HCT116 (cell line): ENCODE measurements around the gene SORL1. TPM values are rescaled to one million over a fixed set of nuclear protein-coding genes. Genes with fewer than 3 reads are reported as not detected.

Source experiments
- ATAC-seq: fragments of 200-7000 bp; cut with Tn5 transposase; 2 replicates; pipeline ENCODE4 v1.9.1; 2020; ENCODE audit warnings: mild to moderate bottlenecking, moderate library complexity
- BruUV-seq: library from RNA; stranded (reverse); fragments of 400-500 nt; replicated peaks from 2 replicates; lab custom pipeline; 2021; lab: Mats Ljungman, UMichigan
- CTCF ChIA-PET: fragments of 300-600 bp; sonication (Branson Sonifier 250); formaldehyde crosslinking; loops from one replicate; lab custom pipeline; 2021; ENCODE audit warnings: antibody characterized with exemption; lab: Charles Lee
- POLR2A ChIA-PET: fragments of 300-600, 350-600 bp; sonication (Branson Sonifier 250); formaldehyde crosslinking; loops from one replicate; lab custom pipeline; 2021; ENCODE audit warnings: antibody characterized with exemption; lab: Charles Lee
- RAD21 ChIA-PET, 2 experiments: fragments of 300-600 bp; sonication (Branson Sonifier 250); formaldehyde crosslinking; loops; one replicate each; lab custom pipeline; 2023; ENCODE audit warnings: low total read pairs in 2 of 2; ENCODE audit not compliant: uncharacterized antibody in 2 of 2, unreplicated experiment in 2 of 2, low non-redundant PET in 1 of 2; lab: Charles Lee
- DNase-seq: peaks from one replicate; pipeline ENCODE4 v3.0.0-alpha.2; 2010; ENCODE audit warnings: low read depth, low spot score
- H2AFZ ChIP-seq: fragments of 200-600 bp; shearing (Covaris generic), sonication (generic); 2 replicates; pipeline ENCODE4 v1.6.1; 2017; ENCODE audit warnings: low read depth, mixed run types, mixed read lengths, antibody characterized with exemption, low read length; ENCODE audit not compliant: poor library complexity, severe bottlenecking
- H3K27ac ChIP-seq: 2 replicates; pipeline ENCODE4 v1.5.1; 2012; ENCODE audit warnings: low read depth, low read length
- H3K27me3 ChIP-seq: fragments of 200-600 bp; sonication (generic); 2 replicates; pipeline ENCODE4 v1.6.1; 2016; ENCODE audit warnings: mixed run types, low read length, mixed read lengths; ENCODE audit not compliant: insufficient read depth
- H3K36me3 ChIP-seq, 2 experiments: fragments of 200-500 bp in 1 of 2; fragments of 200-600 bp in 1 of 2; sonication (Bioruptor generic) in 1 of 2; sonication (generic) in 1 of 2; 2 replicates each; pipeline versions ENCODE4 v1.5.1 to v1.6.1; 2014 to 2016; ENCODE audit warnings: low read length in 2 of 2, inconsistent platforms in 1 of 2, mixed read lengths in 1 of 2, mixed run types in 1 of 2; ENCODE audit not compliant: insufficient read depth in 2 of 2, control insufficient read depth in 1 of 2
- H3K4me1 ChIP-seq, 2 experiments: fragments of 200-600 bp in 1 of 2; sonication (generic) in 1 of 2; 2 replicates each; pipeline versions ENCODE4 v1.5.1 to v1.6.1; 2012 to 2017; ENCODE audit warnings: low read length in 2 of 2, inconsistent platforms in 1 of 2, mild to moderate bottlenecking in 1 of 2, mixed read lengths in 1 of 2, mixed run types in 1 of 2, moderate library complexity in 1 of 2; ENCODE audit not compliant: insufficient read depth in 2 of 2, control insufficient read depth in 1 of 2
- H3K4me2 ChIP-seq: fragments of 200-600 bp; sonication (generic); 2 replicates; pipeline ENCODE4 v1.6.1; 2017; ENCODE audit warnings: mixed run types, low read length, mixed read lengths
- H3K4me3 ChIP-seq, 2 experiments: fragments of 200-600 bp in 1 of 2; sonication (generic) in 1 of 2; replicated peaks in 1 of 2; 2 replicates each; pipeline ENCODE4 v1.5.1; 2011 to 2016; ENCODE audit warnings: low read length in 2 of 2, control low read depth in 1 of 2, low read depth in 1 of 2, mild to moderate bottlenecking in 1 of 2, mixed read lengths in 1 of 2, mixed run types in 1 of 2
- H3K79me2 ChIP-seq: fragments of 200-600 bp; sonication (generic); 2 replicates; pipeline ENCODE4 v1.6.1; 2017; ENCODE audit warnings: mild to moderate bottlenecking, mixed run types, low read length, moderate library complexity, mixed read lengths; ENCODE audit not compliant: insufficient read depth
- H3K9ac ChIP-seq: fragments of 200-600 bp; sonication (generic); 2 replicates; pipeline ENCODE4 v1.6.1; 2016; ENCODE audit warnings: low read length, mixed read lengths
- H3K9me2 ChIP-seq: fragments of 200-600 bp; sonication (generic), shearing (Covaris generic); 2 replicates; pipeline ENCODE4 v1.6.1; 2017; ENCODE audit warnings: mixed run types, mild to moderate bottlenecking, moderate library complexity; ENCODE audit not compliant: insufficient read depth
- H3K9me3 ChIP-seq, 2 experiments: fragments of 200-500 bp in 1 of 2; fragments of 200-600 bp in 1 of 2; sonication (Bioruptor generic) in 1 of 2; sonication (generic) in 1 of 2; 2 replicates each; pipeline ENCODE4 v1.6.1; 2014 to 2017; ENCODE audit warnings: low read length in 2 of 2, mixed read lengths in 2 of 2, inconsistent platforms in 1 of 2, low read depth in 1 of 2, mild to moderate bottlenecking in 1 of 2, mixed run types in 1 of 2, moderate library complexity in 1 of 2; ENCODE audit not compliant: control insufficient read depth in 1 of 2, insufficient read depth in 1 of 2
- H4K20me1 ChIP-seq: fragments of 200-600 bp; sonication (generic), shearing (Covaris generic); 2 replicates; pipeline ENCODE4 v1.6.1; 2017; ENCODE audit warnings: mixed run types, mild to moderate bottlenecking, moderate library complexity; ENCODE audit not compliant: insufficient read depth
- CBX3 ChIP-seq: IDR thresholded peaks from 2 replicates; pipeline ENCODE4 v1.6.1; 2012; ENCODE audit warnings: low read depth
- EGR1 ChIP-seq: IDR thresholded peaks from 2 replicates; pipeline ENCODE4 v1.6.1; 2012; ENCODE audit warnings: low read depth
- ELF1 ChIP-seq: IDR thresholded peaks from 2 replicates; pipeline ENCODE4 v1.6.1; 2012; ENCODE audit warnings: low read depth, borderline replicate concordance
- EZH2 ChIP-seq: fragments of 200-600 bp; sonication (generic); IDR thresholded peaks from 2 replicates; pipeline ENCODE4 v1.6.1; 2017; ENCODE audit warnings: antibody characterized with exemption, mixed run types
- FOSL1 ChIP-seq: IDR thresholded peaks from 2 replicates; pipeline ENCODE4 v1.6.1; 2012; ENCODE audit warnings: low read depth
- JUND ChIP-seq: IDR thresholded peaks from 2 replicates; pipeline ENCODE4 v1.6.1; 2012
- POLR2AphosphoS5 ChIP-seq: IDR thresholded peaks from 2 replicates; pipeline ENCODE4 v1.6.1; 2011; ENCODE audit warnings: mild to moderate bottlenecking, low read depth, low read length, moderate library complexity
- RAD21 ChIP-seq: IDR thresholded peaks from 2 replicates; pipeline ENCODE4 v1.6.1; 2012; ENCODE audit warnings: low read depth, mild to moderate bottlenecking
- SIN3A ChIP-seq: IDR thresholded peaks from 2 replicates; pipeline ENCODE4 v1.6.1; 2012; ENCODE audit warnings: low read depth
- SP1 ChIP-seq: IDR thresholded peaks from 2 replicates; pipeline ENCODE4 v1.6.1; 2012; ENCODE audit warnings: low read depth
- YY1 ChIP-seq: IDR thresholded peaks from 2 replicates; pipeline ENCODE4 v1.6.1; 2011; ENCODE audit warnings: low read length, low read depth, moderate library complexity, mild to moderate bottlenecking; ENCODE audit not compliant: insufficient replicate concordance; ENCODE audit errors: extremely low read depth
- ZNF274 ChIP-seq: fragments of 200-500 bp; sonication (Bioruptor generic); IDR thresholded peaks from 2 replicates; pipeline ENCODE4 v1.6.1; 2014; ENCODE audit warnings: mild to moderate bottlenecking, low read depth, low read length, inconsistent platforms
- intact Hi-C: fragments of 100-400 bp; cut with micrococcal nuclease; formaldehyde crosslinking; loops from 2 replicates; pipeline ENCODE4 v1.10.0; 2022
- total RNA-seq: library from RNA; stranded (reverse); gene quantifications from one replicate; pipeline ENCODE4 v1.2.1, GENCODE V29; 2021; ENCODE audit not compliant: unreplicated experiment
- TF ChIP-seq, protein P1 (sequence below): IDR thresholded peaks from 2 replicates; pipeline ENCODE4 v1.6.1; 2011; ENCODE audit warnings: mild to moderate bottlenecking, low read length, moderate library complexity; ENCODE audit not compliant: insufficient replicate concordance; ENCODE audit errors: extremely low read depth
- TF ChIP-seq, protein P2 (sequence below), 3 experiments: fragments of 200-600 bp in 1 of 3; sonication (generic) in 1 of 3; IDR thresholded peaks in 2 of 3; conservative IDR thresholded peaks in 1 of 3; 2 replicates each; pipeline ENCODE4 v1.5.1; 2012 to 2017; ENCODE audit warnings: low read depth in 2 of 3, low read length in 2 of 3, antibody characterized with exemption in 1 of 3, borderline replicate concordance in 1 of 3, control low read depth in 1 of 3, mild to moderate bottlenecking in 1 of 3, mixed read lengths in 1 of 3, mixed run types in 1 of 3, moderate library complexity in 1 of 3; ENCODE audit not compliant: insufficient read depth in 1 of 3
- TF ChIP-seq, protein P3 (sequence below): IDR thresholded peaks from 2 replicates; pipeline ENCODE4 v1.6.1; 2012; ENCODE audit warnings: low read depth
- TF ChIP-seq, protein P4 (sequence below): IDR thresholded peaks from 2 replicates; pipeline ENCODE4 v1.6.1; 2012
- TF ChIP-seq, protein P5 (sequence below): IDR thresholded peaks from 2 replicates; pipeline ENCODE4 v1.6.1; 2012

SORL1 gene
- total RNA-seq, 1 experiment from 2014 or later = 17.4 TPM

DNA sequence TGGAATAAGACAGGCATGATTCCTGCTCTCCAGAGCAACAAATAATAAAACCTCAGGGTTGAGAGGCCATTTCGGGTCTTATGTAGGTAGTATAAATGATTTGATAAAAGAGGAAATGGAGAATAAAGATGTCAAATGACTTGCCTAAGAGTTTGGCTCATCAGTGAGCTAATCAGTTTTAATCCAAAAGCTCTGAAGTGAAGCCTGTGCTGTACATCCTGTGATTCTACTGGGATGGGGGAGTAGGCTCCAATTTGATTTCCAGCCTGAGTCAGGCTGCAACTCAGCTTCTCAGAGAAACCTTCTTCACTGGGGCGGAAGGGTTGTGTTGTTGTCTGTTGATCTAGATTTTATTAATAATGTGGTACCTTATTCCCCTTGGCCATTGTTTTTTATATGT lies 192.9 kb downstream of the SORL1 start:
- POLR2A ChIA-PET = no interaction called here
- Histone ChIP-seq H3K4me2 (no peak overlapping the region), H3K4me1 (peaks cover 0 to 9% of the 10 kb centered on the region in 2 experiments; a peak in 1 of 4 replicates), H3K9ac (no peak overlapping the region), H4K20me1 (no peaks in the 10 kb centered on the region), H2AFZ (no peak overlapping the region), H3K79me2 (no peaks in the 10 kb centered on the region), H3K9me3 (no peaks in the 10 kb centered on the region), H3K27ac (no peak overlapping the region), H3K27me3 (no peaks in the 10 kb centered on the region), H3K4me3 (no peak overlapping the region), H3K9me2 (no peaks in the 10 kb centered on the region), H3K36me3 (no peaks in the 10 kb centered on the region)
- ATAC-seq (no peak), DNase-seq (no peak)
- CTCF ChIA-PET = interaction anchor here (2.5 kb wide), 1 partner anchor 10 kb away, joined by 7 read pairs; no protein-coding TSS in a partner anchor
- RAD21 ChIA-PET = no interaction called here
- BruUV-seq = no TSS peak
- TF ChIP-seq JUND = no peak
- TF ChIP-seq, protein P1, sequence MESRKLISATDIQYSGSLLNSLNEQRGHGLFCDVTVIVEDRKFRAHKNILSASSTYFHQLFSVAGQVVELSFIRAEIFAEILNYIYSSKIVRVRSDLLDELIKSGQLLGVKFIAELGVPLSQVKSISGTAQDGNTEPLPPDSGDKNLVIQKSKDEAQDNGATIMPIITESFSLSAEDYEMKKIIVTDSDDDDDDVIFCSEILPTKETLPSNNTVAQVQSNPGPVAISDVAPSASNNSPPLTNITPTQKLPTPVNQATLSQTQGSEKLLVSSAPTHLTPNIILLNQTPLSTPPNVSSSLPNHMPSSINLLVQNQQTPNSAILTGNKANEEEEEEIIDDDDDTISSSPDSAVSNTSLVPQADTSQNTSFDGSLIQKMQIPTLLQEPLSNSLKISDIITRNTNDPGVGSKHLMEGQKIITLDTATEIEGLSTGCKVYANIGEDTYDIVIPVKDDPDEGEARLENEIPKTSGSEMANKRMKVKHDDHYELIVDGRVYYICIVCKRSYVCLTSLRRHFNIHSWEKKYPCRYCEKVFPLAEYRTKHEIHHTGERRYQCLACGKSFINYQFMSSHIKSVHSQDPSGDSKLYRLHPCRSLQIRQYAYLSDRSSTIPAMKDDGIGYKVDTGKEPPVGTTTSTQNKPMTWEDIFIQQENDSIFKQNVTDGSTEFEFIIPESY = no peak
- no peak for TF ChIP-seq ZNF274
- no peak for TF ChIP-seq FOSL1
- TF ChIP-seq, protein P2, sequence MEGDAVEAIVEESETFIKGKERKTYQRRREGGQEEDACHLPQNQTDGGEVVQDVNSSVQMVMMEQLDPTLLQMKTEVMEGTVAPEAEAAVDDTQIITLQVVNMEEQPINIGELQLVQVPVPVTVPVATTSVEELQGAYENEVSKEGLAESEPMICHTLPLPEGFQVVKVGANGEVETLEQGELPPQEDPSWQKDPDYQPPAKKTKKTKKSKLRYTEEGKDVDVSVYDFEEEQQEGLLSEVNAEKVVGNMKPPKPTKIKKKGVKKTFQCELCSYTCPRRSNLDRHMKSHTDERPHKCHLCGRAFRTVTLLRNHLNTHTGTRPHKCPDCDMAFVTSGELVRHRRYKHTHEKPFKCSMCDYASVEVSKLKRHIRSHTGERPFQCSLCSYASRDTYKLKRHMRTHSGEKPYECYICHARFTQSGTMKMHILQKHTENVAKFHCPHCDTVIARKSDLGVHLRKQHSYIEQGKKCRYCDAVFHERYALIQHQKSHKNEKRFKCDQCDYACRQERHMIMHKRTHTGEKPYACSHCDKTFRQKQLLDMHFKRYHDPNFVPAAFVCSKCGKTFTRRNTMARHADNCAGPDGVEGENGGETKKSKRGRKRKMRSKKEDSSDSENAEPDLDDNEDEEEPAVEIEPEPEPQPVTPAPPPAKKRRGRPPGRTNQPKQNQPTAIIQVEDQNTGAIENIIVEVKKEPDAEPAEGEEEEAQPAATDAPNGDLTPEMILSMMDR (IDR thresholded peaks at IDR 0.05 in 2 of 3, conservative IDR thresholded peaks at IDR 0.05 in 1 of 3; ENCODE audit: borderline replicate concordance in 1 of 3, insufficient read depth in 1 of 3, low read depth in 2 of 3, low read length in 2 of 3) = no peak
- TF ChIP-seq RAD21 = no peak
- TF ChIP-seq ELF1 = no peak
- TF ChIP-seq EGR1 = no peak
- TF ChIP-seq, protein P3, sequence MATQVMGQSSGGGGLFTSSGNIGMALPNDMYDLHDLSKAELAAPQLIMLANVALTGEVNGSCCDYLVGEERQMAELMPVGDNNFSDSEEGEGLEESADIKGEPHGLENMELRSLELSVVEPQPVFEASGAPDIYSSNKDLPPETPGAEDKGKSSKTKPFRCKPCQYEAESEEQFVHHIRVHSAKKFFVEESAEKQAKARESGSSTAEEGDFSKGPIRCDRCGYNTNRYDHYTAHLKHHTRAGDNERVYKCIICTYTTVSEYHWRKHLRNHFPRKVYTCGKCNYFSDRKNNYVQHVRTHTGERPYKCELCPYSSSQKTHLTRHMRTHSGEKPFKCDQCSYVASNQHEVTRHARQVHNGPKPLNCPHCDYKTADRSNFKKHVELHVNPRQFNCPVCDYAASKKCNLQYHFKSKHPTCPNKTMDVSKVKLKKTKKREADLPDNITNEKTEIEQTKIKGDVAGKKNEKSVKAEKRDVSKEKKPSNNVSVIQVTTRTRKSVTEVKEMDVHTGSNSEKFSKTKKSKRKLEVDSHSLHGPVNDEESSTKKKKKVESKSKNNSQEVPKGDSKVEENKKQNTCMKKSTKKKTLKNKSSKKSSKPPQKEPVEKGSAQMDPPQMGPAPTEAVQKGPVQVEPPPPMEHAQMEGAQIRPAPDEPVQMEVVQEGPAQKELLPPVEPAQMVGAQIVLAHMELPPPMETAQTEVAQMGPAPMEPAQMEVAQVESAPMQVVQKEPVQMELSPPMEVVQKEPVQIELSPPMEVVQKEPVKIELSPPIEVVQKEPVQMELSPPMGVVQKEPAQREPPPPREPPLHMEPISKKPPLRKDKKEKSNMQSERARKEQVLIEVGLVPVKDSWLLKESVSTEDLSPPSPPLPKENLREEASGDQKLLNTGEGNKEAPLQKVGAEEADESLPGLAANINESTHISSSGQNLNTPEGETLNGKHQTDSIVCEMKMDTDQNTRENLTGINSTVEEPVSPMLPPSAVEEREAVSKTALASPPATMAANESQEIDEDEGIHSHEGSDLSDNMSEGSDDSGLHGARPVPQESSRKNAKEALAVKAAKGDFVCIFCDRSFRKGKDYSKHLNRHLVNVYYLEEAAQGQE = no peak
- no peak for TF ChIP-seq SIN3A
- TF ChIP-seq EZH2 = no peak
- TF ChIP-seq, protein P4, sequence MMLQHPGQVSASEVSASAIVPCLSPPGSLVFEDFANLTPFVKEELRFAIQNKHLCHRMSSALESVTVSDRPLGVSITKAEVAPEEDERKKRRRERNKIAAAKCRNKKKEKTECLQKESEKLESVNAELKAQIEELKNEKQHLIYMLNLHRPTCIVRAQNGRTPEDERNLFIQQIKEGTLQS = no peak
- no peak for TF ChIP-seq SP1
- no peak for TF ChIP-seq POLR2AphosphoS5
- TF ChIP-seq YY1 = no peak
- TF ChIP-seq, protein P5, sequence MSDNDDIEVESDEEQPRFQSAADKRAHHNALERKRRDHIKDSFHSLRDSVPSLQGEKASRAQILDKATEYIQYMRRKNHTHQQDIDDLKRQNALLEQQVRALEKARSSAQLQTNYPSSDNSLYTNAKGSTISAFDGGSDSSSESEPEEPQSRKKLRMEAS = no peak
- TF ChIP-seq CBX3 = no peak
- intact Hi-C loops = no loop called here
